Right forelimb (tissue), 1 donor: ENCODE measurements around the gene TNFAIP3.
"Not testable (repeated sequence)": the region's sequence is repeated elsewhere in the genome, so short reads cannot be mapped to it uniquely, and the experiment has no call there.

Experiments used
- DNase-seq: peaks from one replicate; pipeline ENCODE4 v3.0.0-alpha.2; 2018

TNFAIP3 gene

GRCh38 chr6:137866914-137867684, at the start of gene TNFAIP3:
TSS of gene TNFAIP3 (plus strand) at chr6:137867259. CDS start at chr6:137871228, 3,969 bp downstream.
- peak; percentile 93 for DNase-seq

DNA sequence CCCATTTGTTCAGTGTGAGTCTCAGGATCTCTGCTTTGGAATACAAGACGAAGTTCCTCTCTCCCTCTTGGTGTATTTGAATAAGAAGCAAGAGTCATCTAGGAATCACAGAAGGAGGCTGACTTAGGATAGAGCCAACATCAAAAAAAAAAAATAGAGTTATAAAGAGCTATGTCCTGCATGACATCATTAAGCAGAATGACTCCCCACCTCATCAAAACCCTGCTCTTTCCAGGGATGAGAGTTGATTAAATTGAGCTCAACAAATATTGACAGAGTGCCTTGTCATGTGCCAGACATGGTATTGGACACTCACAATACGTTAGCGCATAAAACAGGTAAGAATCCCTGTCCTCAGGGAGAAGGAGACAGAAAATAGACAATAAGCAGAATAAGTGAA, 48.6 kb upstream of the TNFAIP3 start:
- DNase-seq, result no peak

GRCh38 chr6:137819740-137820139, 47.3 kb upstream of the TNFAIP3 start:
- no peak for DNase-seq

- no peak for DNase-seq
These were observed 46.6 kb upstream of the TNFAIP3 start for GRCh38 chr6:137820425-137820824.

DNA sequence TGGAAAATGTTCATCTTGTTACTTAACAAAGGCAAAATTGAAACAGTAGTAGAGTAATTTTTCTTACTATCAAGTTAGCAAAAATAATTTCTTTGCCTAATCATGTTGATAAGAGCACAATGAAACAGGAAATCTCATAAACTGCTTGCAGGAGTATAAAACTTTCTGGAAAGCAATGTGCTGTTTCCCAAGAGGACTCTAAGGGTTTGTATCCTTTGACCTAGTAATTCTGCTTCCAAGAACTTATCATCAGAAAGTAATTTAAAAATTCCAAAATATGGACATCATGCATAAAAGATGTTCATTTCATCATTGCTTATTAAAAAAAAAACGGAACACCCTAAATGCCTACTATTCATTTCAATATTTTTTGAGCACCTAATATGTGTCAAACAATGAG, 46.1 kb upstream of the TNFAIP3 start:
- DNase-seq, result no peak

- no peak for DNase-seq
These were observed 45.6 kb upstream of the TNFAIP3 start for GRCh38 chr6:137821491-137821890.

DNA sequence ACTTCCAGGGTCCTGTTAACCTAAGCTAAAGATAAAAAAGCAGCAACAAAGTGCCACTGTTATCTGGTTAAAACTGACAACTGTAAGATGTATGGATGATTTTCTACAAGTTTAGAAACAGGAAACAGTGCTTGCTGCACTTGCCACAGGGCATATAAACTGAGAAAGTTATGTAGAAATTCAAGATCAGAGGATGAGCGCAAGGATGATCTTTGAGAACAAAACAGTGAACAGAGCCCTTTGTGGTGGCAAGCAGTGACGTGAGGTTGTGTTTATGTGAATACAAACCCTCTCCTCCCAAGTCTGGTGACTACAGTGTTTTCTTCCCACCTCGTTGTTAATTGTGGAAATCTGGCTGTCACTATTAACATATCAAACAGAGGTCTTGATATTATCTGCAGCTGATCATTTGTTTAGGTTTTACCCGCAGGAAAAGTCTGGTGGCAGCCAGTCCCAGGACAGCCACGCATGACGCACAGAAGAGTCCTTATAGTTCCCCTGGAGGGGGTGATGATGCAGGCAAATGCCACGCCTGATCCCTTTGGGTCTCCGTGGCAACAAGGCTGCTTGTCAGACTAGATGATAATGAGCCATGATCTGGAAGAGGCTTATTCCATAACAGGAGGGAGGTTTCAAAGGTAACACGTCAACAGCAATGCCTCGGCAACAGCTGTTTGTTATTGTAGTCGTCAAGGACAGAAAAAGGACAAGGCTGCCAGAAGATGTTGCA, 43.1 kb upstream of the TNFAIP3 start:
- no peak for DNase-seq

DNA sequence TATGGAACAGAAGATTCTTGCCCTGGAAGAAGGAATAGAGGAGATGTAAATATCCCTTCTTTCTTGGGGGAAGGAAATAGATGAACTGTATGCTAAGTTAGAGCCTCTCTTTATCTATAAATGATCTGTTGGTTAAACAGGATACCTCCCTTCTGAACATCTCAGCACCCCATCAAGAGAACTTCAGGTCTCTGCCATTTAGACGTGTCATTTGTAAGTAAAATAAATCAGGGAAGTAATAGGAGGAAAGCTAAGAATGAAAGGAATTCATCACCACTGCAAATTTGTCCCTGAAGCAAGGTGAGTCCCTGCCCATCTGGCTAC, 42.5 kb upstream of the TNFAIP3 start:
- no peak for DNase-seq

DNA sequence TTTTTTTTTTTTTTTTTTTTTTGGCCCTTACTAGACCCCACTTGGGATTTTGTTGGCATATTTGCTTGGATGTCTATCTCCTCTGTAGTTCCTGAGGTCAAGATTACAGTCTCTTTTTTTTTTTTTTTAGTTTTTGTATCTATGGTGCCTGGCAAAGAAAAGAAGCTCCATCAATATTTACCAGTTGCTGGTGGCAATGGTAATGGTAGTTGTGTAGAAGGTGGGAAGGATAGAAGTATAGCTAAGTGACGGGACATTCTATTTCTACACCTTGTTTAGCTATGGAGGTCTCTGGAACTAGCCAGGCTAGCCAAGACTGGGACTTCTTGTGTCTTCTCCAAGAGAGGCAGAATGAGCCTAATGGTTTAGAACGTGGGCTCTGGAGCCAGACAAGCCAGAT, 42.2 kb upstream of the TNFAIP3 start:
- no peak for DNase-seq

- no peak for DNase-seq
These were observed 39.6 kb upstream of the TNFAIP3 start for GRCh38 chr6:137827411-137827940.

DNA sequence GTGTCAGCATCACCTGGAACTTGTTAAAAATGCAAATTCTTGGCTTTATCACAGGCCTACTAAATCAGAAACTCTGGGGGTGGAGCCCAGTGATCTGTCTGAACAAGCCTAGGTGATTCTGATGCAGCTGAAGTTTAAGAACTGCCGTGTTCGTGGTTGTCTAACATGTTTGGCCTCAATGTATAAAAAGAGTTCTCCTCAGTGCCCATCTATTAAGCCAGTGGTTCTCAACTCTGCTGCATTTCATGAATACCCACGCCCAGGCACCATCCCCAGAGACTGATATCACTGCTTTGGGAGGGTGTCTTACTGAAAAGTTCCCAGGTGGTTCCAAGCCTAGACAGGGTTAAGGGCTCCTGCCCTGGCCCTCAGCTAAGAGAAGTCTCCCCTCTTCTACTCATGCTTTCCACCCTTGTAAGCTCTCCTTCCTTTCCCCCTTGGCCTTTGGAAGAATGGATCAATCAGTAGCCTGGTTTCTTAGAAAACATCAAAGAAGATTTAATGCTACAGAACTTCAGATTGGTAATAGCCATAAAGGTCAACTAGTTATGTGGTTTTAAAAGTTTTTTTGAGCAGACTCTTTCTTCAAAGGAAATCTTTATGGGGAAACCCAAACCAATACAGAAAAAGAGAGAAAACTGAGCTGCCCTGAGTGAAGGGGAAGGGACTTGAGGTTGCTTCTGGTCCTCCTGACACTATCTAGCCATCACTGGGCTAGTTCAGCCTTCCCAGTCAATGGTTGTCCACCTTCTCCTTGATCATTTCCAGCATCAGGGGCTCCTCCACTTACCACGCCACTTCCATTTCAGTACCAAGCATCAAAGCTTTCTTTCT, 38.9 kb upstream of the TNFAIP3 start:
- DNase-seq, result no peak

DNA sequence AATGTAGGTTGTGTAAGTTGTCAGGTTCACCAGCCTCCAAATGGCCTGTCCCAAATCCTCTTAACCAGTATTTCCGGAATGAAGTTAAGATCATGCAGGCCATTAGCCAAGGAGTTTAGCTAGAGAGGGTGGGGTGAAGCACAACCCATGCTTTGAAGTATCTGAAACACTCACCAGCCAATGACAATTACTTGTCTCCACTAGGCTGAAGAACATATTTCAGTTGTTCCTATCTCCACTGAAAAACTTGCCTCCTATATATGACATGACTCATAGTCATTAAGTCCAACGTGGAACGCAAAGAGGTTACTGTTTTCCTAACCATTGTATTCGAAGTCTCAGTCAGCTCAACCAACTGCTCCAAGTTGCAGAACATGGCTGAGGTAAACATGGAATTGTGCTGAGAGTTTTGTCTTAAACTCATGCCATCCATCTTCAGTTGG, 37.4 kb upstream of the TNFAIP3 start:
- DNase-seq, result no peak

GRCh38 chr6:137830511-137830911, 36.5 kb upstream of the TNFAIP3 start:
- DNase-seq, result no peak

DNA sequence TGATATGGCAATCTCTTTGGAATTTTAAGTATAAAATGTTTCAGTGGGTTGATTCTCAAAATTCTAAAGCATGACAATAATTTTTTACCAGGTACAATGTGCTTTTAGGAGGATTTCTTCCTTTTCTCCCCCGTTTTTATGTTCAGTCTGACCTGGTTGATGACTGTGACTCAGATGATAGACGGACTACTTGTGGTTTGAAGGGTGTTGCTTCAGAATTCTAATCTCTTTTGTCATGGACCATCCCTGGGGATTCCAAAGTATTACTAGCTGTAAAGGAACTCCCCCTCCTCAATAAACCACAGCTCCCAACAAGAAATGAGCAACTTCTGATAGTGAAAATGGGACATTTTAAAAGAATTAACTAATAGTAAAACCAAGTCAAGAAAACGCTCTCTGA, 34.9 kb upstream of the TNFAIP3 start:
- DNase-seq, result no peak

GRCh38 chr6:137834508-137834907, 32.6 kb upstream of the TNFAIP3 start:
- DNase-seq, result no peak

DNA sequence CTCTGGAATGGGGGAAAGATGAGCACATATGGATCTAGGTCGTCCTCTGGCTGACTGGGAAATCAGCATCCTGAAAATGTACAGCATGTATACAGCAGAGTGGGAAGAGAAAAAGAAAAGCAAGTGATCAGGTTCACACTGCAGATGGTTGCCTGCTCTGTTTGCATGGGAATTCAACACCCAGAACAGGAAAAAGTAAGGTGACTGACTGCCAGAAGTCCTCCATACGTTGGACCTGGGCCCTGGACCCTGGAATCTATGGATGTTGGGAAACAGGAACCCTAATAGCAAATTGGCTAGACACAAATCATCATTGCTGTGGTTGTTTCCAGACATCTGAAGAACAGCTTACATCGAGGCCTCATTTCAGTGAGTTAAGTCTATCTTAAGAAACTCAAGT, 30.3 kb upstream of the TNFAIP3 start:
- DNase-seq, result no peak

DNA sequence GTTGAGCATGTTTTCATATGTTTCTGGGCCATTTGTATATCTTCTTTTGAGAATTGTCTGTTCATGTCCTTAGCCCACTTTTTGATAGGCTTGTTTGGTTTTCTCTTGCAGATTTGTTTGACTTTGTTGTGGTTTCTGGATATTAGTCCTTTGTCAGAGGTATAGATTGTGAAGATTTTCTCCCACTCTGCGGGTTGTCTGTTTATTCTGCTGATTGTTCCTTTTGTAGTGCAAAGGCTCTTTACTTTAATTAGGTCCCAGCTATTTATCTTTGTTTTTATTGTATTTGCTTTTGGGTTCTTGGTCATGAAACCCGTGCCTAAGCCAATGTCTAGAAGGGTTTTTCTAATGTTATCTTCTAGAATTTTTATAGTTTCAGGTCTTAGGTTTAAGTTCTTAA, 29.0 kb upstream of the TNFAIP3 start:
- not testable (repeated sequence) for DNase-seq

DNA sequence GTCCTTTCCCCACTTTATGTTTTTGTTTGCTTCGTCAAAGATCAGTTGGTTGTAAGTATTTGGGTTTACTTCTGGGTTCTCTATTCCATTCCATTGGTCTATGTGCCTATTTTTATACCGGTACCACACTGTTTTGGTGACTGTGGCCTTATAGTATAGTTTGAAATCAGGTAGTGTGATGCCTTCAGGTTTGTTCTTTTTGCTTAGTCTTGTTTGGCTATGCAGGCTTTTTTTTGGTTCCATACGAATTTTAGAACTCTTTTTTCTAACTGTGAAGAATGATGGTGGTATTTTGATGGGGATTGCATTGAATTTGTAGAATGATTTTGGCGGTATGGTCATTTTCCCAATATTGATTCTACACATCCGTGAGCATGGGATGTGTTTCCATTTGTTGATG, 28.5 kb upstream of the TNFAIP3 start:
- DNase-seq, result not testable (repeated sequence)

DNA sequence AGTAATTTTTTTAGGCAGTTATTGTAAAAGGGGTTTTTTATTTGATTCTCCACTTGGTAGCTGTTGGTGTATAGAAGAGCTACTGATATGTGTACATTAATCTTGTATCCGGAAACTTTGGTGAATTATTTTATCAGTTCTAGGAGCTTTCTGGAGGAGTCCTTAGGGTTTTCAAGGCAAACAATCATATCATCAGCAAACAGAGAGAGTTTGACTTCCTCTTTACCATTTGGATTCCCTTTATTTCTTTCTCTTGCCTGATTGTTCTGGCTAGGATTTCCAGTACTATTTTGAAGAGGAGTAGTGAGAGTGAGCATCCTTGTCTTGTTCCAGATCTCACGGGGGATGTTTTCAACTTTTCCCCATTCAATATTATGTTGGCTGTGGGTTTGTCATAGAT, 28.0 kb upstream of the TNFAIP3 start:
- no peak for DNase-seq

- no peak for DNase-seq
These were observed 26.8 kb upstream of the TNFAIP3 start for GRCh38 chr6:137840252-137840651.

DNA sequence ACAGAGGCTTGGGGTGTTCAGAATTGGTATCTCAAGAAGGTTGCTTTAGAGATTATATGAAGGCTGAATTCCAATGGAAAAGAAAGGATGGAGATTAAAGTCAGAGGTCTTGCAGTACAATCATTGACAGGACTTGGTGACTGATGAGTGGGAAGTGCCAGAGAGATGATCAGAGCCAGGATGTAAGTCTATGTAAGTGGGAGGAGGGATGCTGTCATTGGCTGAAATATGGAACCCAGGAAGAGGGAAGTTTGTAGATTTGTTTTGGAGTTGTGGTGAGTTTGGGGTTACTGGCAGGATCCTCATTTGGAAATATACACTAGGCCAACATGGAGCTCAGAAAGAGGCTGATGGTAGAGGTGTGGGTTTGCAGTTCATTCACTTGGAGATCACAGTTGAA, 23.8 kb upstream of the TNFAIP3 start:
- DNase-seq, result no peak

- not testable (repeated sequence) for DNase-seq
These were observed 22.7 kb upstream of the TNFAIP3 start for GRCh38 chr6:137844327-137844726.

- not testable (repeated sequence) for DNase-seq
These were observed 22.3 kb upstream of the TNFAIP3 start for GRCh38 chr6:137844773-137845172.
